ENCODE results near the gene PTRH2.
A peak's percentile ranks its signal among the peaks of the same experiment; 100 is the strongest.

The PTRH2 gene

GRCh38 chr17:59719526-59719925 lies 12.3 kb upstream of the PTRH2 start:
- DNase-seq (ENCODE audit: low spot score) = no peak

GRCh38 chr17:59716427-59716826 lies 9.2 kb upstream of the PTRH2 start:
- DNase-seq (ENCODE audit: low spot score) = no peak

- no peak for DNase-seq (ENCODE audit: low spot score)
Measured at GRCh38 chr17:59714255-59714654, 7.0 kb upstream of the PTRH2 start.

DNA sequence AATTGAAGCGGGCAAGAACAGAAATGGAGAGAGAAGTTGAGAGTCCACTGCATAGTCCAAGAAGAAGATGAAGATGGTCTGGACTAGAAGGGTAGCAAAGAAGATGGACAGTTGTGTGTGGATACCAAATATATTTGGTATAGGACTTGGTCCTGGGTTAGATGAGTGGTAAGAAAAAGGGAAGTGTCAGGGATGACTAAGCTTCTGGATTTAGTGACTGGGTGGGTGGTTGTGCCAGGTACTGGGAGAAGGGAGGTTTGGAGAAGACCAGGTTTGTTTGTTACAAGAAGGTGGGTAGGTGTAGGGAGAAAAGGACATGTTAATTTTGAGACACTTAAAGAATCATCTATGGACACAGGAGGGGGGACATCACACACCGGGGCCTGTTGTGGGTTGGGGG lies 5.6 kb upstream of the PTRH2 start:
- no peak for DNase-seq (ENCODE audit: low spot score)

DNA sequence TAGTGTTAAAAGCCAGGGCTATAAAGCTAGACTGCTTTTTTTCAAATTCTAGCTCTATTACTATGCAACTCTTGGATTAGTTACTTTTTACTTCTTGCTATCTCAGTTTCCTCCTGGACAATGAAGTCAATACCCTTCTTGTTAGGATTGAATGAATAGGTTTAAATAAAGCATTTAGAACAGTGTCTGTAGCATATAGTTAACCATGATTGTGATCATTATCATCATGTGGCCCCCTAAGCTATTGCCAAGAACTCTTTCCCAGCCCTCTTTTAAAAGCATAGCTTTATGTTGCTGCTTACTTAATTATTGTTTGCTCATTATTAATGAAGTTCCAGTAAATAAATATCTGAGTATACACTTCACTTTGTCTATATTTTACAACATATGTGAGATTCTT lies 4.7 kb upstream of the PTRH2 start:
- no peak for DNase-seq (ENCODE audit: low spot score)

GRCh38 chr17:59707971-59708430 lies 771 bp upstream of the PTRH2 start:
- DNase-seq (ENCODE audit: low spot score) = no peak

GRCh38 chr17:59702304-59702703 lies 4.9 kb downstream of the PTRH2 start:
- no peak for DNase-seq (ENCODE audit: low spot score)

- no peak for DNase-seq (ENCODE audit: low spot score)
Measured at GRCh38 chr17:59699786-59700185, 7.4 kb downstream of the PTRH2 start.

DNA sequence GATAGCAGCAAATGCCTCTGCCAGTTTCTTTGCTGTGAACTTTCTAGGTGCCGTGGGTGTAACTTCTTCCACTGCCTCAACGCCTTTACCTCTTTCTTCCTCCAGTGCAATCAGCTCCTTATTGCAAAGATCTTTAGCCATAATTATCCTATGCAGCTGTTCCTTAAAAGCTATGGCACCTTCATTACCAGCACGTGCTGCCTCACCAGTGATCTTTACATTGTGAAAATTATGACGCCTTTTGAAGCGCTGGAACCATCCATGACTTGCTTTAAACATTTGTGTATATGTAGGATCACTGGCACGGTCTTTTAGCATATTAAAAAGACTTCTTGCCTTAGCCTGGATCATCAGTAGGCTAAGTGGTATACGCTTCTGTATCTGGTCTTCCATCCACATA lies 8.0 kb downstream of the PTRH2 start:
- DNase-seq (ENCODE audit: low spot score) = no peak

- no peak for DNase-seq (ENCODE audit: low spot score)
Measured at GRCh38 chr17:59698143-59698542, 9.1 kb downstream of the PTRH2 start.

- no peak for DNase-seq (ENCODE audit: low spot score)
Measured at GRCh38 chr17:59696682-59697277, 10.4 kb downstream of the PTRH2 start.

- no peak for DNase-seq (ENCODE audit: low spot score)
Measured at GRCh38 chr17:59695945-59696681, 11.1 kb downstream of the PTRH2 start.

DNA sequence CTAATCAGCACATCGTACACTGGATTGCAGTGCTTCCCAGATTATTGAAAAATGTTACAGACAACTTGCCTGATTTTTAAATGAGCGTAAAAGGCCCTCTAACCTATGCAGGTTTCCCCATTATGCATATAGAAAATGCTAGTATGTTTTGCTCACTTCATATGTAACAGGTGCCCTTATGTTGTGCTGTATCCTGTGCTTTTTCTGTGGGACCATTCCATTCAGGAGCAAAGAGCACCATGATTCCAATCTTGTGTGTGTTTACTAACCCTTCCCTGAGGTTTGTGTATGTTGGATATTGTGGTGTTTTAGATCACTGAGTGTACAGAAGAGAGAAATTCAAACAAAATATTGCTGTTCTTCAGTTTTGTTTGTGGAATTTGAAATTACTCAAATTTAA lies 12.9 kb downstream of the PTRH2 start:
- no peak for DNase-seq (ENCODE audit: low spot score)

DNA sequence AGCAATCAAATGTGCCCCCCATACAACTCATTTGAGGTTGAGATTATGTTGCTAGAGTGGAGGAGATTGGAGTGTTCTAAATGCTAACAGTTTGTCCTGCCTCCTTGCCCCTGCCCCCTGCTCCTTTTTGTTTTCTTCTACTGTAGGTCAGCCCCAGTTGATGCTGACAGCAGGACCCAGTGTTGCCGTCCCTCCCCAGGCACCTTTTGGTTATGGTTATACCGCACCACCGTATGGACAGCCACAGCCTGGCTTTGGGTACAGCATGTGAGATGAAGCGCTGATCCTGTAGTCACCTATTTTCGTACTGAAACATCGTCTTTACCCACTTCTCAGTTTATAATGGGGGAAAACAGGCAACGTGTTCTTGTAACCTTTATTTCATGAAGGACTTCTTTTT lies 13.6 kb downstream of the PTRH2 start:
- DNase-seq (ENCODE audit: low spot score) = no peak

DNA sequence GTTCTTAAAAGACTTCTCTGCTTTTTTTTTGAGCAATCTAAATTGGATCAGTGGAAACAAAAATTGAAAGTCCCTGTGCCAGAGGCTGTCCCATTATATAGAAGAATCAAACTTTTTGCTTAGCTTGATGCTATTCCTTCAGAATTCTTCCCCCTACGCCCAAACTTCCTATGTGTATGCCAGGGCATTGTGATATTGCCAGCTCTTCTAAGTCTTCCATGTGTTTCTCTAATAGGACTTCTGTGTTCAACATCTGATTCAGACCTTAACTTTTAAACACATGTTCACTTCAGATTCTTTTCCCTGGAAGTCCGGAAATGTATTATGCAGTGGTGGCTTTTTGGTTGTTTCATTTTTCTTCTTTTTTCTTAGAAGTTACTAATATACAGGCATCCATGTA lies 18.7 kb downstream of the PTRH2 start:
- DNase-seq (ENCODE audit: low spot score) = no peak

DNA sequence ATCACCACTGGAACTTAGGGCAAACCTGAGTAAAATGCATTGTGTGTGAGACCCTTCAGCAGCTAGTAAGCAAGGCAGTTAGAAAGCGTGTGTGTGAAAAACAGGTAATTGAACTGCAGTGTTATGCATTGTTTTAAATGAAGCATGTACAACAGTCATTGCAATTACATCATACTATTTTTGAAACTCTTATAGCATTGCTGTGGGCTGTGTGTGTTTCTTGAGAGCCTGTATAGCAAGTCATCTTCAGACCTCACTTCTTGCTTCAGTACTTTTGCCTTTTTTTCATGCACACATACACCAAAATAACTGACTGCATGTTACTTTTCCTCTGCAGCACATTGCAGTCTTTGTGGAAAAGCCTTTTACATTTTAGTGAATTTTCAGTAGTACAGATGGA lies 19.2 kb downstream of the PTRH2 start:
- DNase-seq (ENCODE audit: low spot score) = peak; percentile 32

DNA sequence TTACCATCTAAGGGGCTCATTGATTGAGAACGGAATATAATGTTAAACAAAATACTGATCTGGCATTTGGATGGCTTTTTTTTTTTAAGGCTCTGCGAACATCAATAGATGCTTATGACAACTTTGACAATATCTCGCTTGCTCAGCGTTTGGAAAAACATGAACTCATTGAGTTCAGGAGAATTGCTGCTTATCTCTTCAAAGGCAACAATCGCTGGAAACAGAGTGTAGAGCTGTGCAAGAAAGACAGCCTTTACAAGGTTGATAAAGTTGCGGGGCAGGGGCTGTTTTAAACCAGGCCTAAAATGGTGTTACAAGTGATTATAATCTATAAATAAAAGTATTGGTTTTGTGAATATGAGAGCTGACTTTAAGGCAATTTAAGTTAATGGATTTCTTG lies 22.3 kb downstream of the PTRH2 start:
- DNase-seq (ENCODE audit: low spot score) = no peak

- DNase-seq (ENCODE audit: low spot score) = no peak
Measured at GRCh38 chr17:59683283-59683682, 23.9 kb downstream of the PTRH2 start.

DNA sequence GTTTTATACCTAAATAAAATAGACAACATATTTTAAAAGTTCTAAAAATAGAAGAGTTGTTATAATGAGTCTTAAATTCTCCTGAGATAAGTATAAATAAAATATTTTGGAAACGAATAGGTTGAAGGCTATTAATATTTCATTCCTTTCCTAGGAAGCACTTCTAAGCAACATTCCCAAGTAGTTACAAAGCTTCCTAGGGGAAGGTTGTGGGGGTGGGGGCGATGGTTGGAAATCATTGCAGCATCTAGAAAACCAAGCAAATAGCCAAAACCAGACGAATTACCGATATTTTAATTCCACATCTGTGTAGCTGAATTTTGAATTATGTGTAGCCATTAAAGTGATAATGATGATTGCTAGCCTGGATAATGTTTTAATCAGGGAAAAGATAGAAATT lies 26.9 kb downstream of the PTRH2 start:
- DNase-seq (ENCODE audit: low spot score) = no peak

DNA sequence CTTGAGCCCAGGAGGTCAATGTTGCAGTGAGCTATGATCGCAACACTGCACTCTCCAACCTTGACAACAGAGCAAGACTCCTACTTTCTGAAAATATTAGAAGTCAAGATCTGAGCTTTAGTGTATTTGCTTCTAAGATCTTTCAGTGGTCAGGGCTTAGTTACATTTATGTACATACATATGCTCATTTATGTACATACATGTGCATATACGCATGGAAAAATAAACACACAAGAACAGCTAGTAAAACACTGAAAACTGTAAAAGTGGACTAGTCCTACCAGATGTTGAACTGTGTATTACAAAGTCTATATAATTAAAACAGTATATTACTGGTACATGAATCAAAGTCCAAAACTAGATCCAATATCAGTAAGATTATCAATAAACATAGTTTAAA lies 28.3 kb downstream of the PTRH2 start:
- no peak for DNase-seq (ENCODE audit: low spot score)

DNA sequence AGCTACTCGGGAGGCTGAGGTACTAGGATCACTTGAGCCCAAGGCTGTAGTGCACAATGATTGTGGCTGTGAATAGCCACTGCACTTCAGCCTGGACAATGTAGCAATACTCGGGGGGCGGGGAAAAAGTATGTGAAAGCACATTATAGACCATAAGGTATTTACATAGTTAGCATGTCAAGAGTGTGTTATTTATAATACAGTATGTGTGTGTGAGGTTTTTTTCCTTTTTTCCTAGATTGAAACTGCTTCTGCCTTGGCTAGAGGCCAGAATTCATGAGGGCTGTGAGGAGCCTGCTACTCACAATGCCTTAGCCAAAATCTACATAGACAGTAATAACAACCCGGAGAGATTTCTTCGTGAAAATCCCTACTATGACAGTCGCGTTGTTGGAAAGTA lies 30.5 kb downstream of the PTRH2 start:
- DNase-seq (ENCODE audit: low spot score) = no peak

DNA sequence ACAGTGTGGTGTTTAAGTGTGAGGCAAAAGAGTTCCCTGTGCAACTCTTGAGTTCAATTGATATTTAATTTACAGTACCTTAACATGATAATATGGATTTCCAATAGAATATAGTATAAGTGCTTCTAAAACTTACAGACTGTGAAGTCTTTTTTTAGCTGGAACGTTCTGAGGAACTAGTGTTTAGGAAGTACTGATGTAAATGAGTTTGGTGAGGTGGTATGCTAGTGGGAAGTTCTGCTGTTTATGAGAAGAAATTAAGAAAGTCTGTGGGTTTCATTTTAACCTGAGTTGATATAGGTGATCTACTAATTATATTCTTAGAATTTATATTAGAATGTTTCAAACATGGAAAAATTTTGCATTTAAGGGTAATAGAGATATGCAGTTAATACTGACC lies 32.0 kb downstream of the PTRH2 start:
- no peak for DNase-seq (ENCODE audit: low spot score)

GRCh38 chr17:59671386-59671785 lies 35.8 kb downstream of the PTRH2 start:
- no peak for DNase-seq (ENCODE audit: low spot score)

DNA sequence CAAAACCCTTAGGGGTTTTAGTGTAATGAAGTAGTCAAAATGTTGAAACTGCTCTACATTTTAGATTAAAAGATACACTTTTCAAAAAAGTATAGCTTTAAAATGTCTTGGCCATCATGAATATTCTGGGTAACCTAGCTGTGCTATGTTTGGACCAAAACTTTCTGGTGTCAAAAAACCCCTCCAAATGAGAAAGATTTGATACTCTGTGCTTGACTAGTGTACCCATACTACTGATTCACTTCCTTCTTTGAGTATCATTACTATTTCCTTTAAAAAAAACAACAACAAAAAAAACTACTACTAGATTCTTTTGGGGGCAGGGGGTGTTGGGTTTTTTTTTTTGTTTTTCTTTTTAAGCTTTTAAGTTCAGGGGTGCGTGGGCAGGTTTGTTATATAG lies 37.3 kb downstream of the PTRH2 start:
- no peak for DNase-seq (ENCODE audit: low spot score)

Data from RKO (cell line).